PC-9 (cell line): ENCODE results near the gene MAT2A. TPM values are rescaled to one million over a fixed set of nuclear protein-coding genes. Genes with fewer than 3 reads are reported as not detected.

Source experiments
- BruUV-seq: library from RNA; stranded (reverse); fragments of 400-500 nt; replicated peaks from 2 replicates; lab custom pipeline; 2021; lab: Mats Ljungman, UMichigan
- CTCF ChIA-PET: fragments of 300-600 bp; sonication (Branson Sonifier 250); formaldehyde crosslinking; loops from one replicate; lab custom pipeline; 2022; ENCODE audit warnings: antibody characterized with exemption; lab: Charles Lee
- POLR2A ChIA-PET: fragments of 300-600 bp; sonication (Branson Sonifier 250); formaldehyde crosslinking; loops from one replicate; lab custom pipeline; 2022; ENCODE audit warnings: antibody characterized with exemption; ENCODE audit not compliant: unreplicated experiment; lab: Charles Lee
- DNase-seq, 2 experiments: peaks; one replicate each; pipeline versions ENCODE4 v3.0.0 to v3.0.0-alpha.2; 2015 to 2022; ENCODE audit warnings: mixed read lengths in 1 of 2
- H2AFZ ChIP-seq: fragments of 200-600 bp; sonication (generic); 2 replicates; pipeline ENCODE4 v1.8.1; 2017; ENCODE audit warnings: antibody characterized with exemption
- H3F3A ChIP-seq: fragments of 200-600 bp; sonication (generic); 2 replicates; pipeline ENCODE4 v1.8.1; 2017; ENCODE audit warnings: antibody characterized with exemption, mild to moderate bottlenecking, low read depth; ENCODE audit not compliant: insufficient read depth
- H3K27ac ChIP-seq: fragments of 200-600 bp; sonication (generic); 2 replicates; pipeline ENCODE4 v1.6.1; 2016; ENCODE audit warnings: mixed run types
- H3K27me3 ChIP-seq: fragments of 200-600 bp; sonication (generic); 2 replicates; pipeline ENCODE4 v1.6.1; 2016; ENCODE audit warnings: low read depth, mixed run types; ENCODE audit not compliant: insufficient read depth
- H3K36me3 ChIP-seq: fragments of 200-600 bp; sonication (generic); 2 replicates; pipeline ENCODE4 v1.6.1; 2016; ENCODE audit warnings: low read depth, mixed run types
- H3K4me1 ChIP-seq: fragments of 200-600 bp; sonication (generic); replicated peaks from 2 replicates; pipeline ENCODE4 v1.6.1; 2016; ENCODE audit warnings: mixed run types; ENCODE audit not compliant: insufficient read depth
- H3K4me2 ChIP-seq: fragments of 200-600 bp; sonication (generic); 2 replicates; pipeline ENCODE4 v1.6.1; 2017; ENCODE audit warnings: mixed run types
- H3K4me3 ChIP-seq: fragments of 200-600 bp; sonication (generic); 2 replicates; pipeline ENCODE4 v1.6.1; 2016; ENCODE audit warnings: mixed run types
- H3K79me2 ChIP-seq: fragments of 200-600 bp; sonication (generic); 2 replicates; pipeline ENCODE4 v1.6.1; 2017; ENCODE audit warnings: low read depth, mixed run types
- H3K9me2 ChIP-seq: fragments of 200-600 bp; sonication (generic); 2 replicates; pipeline ENCODE4 v1.8.1; 2017; ENCODE audit warnings: mild to moderate bottlenecking; ENCODE audit not compliant: insufficient read depth
- H3K9me3 ChIP-seq: fragments of 200-600 bp; sonication (generic); 2 replicates; pipeline ENCODE4 v1.8.1; 2016; ENCODE audit warnings: low read depth; ENCODE audit not compliant: insufficient read depth
- H4K20me1 ChIP-seq: fragments of 200-600 bp; sonication (generic); 2 replicates; pipeline ENCODE4 v1.8.1; 2017; ENCODE audit not compliant: insufficient read depth
- CTCF ChIP-seq: fragments of 200-600 bp; sonication (generic); conservative IDR thresholded peaks from 2 replicates; pipeline ENCODE4 v1.6.1; 2017; ENCODE audit warnings: mixed run types, antibody characterized with exemption, mild to moderate bottlenecking, moderate library complexity
- EZH2 ChIP-seq: fragments of 200-600 bp; sonication (generic); IDR thresholded peaks from 2 replicates; pipeline ENCODE4 v1.8.0; 2017; ENCODE audit warnings: antibody characterized with exemption, low read depth
- intact Hi-C: fragments of 100-400 bp; cut with micrococcal nuclease; formaldehyde crosslinking; loops from one replicate; pipeline ENCODE4 v1.10.0; 2022; ENCODE audit not compliant: unreplicated experiment
- total RNA-seq: library from RNA; stranded (reverse); gene quantifications from 2 replicates; pipeline ENCODE4 v1.2.3, GENCODE V29; 2021

Gene MAT2A
- total RNA-seq, 1 experiment from 2014 or later, result 206 TPM

- ChIA-PET POLR2A (interaction anchor here (0.6 kb wide), 2 partner anchors 29 to 236 kb away, joined by 3 to 4 read pairs; no protein-coding TSS in a partner anchor), CTCF (no interaction called here)
- Histone ChIP-seq H3K79me2 (no peaks in the 10 kb centered on the region), H3F3A (peaks cover 23% of the 10 kb centered on the region), H3K36me3 (0 out of 2 replicates have a peak, but pooled peaks cover 7% of the 10 kb centered on the region), H2AFZ (no peak overlapping the region), H3K9me3 (no peaks in the 10 kb centered on the region), H3K4me3 (no peak overlapping the region), H3K27ac (peak overlapping the region; percentile 60), H3K9me2 (no peaks in the 10 kb centered on the region), H4K20me1 (no peaks in the 10 kb centered on the region), H3K27me3 (no peaks in the 10 kb centered on the region), H3K4me1 (peaks cover 25% of the 10 kb centered on the region), H3K4me2 (peak overlapping the region; percentile 45; the same call in 1 of the 2 replicates)
- TF ChIP-seq CTCF (no peak), EZH2 (no peak)
- intact Hi-C loops, result no loop called here
- no peak for DNase-seq
- no TSS peak for BruUV-seq
Observed at GRCh38 chr2:85585781-85586105, 46.8 kb downstream of the MAT2A start.

DNA sequence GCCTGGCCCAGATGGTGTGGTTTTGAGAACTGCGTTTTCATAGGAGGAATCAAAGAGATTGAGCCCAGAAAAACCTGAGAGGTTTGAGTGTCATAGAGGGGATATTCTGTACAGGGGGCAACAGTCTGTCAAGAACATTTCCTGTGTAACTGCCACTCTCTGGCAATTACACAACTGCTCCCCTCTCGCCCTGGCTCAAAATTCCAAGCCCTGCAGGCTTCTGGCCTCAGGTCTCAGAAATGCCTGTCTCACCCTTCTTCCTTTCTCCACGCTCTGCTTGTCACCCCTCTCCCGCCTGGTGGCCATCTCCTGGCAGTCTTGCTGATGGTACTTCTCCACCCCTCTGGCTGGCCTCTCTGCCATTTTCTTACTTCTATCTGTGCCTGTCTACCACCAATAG lies 49.3 kb downstream of the MAT2A start:
- Histone ChIP-seq H3K79me2 (no peaks in the 10 kb centered on the region), H4K20me1 (no peaks in the 10 kb centered on the region), H3K4me1 (peaks cover 30% of the 10 kb centered on the region), H2AFZ (no peak overlapping the region), H3K4me3 (no peak overlapping the region), H3K27me3 (no peaks in the 10 kb centered on the region), H3F3A (peaks cover 23% of the 10 kb centered on the region), H3K36me3 (0 out of 2 replicates have a peak, but pooled peaks cover 3% of the 10 kb centered on the region), H3K9me3 (no peaks in the 10 kb centered on the region), H3K4me2 (no peak overlapping the region), H3K9me2 (no peaks in the 10 kb centered on the region), H3K27ac (no peak overlapping the region)
- intact Hi-C loops, result no loop called here
- CTCF ChIA-PET, result no interaction called here
- no peak for TF ChIP-seq CTCF
- no peak for TF ChIP-seq EZH2
- no peak for DNase-seq
- POLR2A ChIA-PET, result interaction anchor here (0.7 kb wide), 1 partner anchor 10 kb away, joined by 4 read pairs; no protein-coding TSS in a partner anchor
- BruUV-seq, result no TSS peak

- ChIA-PET POLR2A (interaction anchor here (0.7 kb wide), 1 partner anchor 11 kb away, joined by 4 read pairs; no protein-coding TSS in a partner anchor), CTCF (no interaction called here)
- DNase-seq, result no peak
- Histone ChIP-seq H3K4me1 (peaks cover 30% of the 10 kb centered on the region), H3K27ac (no peak overlapping the region), H3K4me2 (no peak overlapping the region), H3K9me2 (no peaks in the 10 kb centered on the region), H3K9me3 (no peaks in the 10 kb centered on the region), H3K4me3 (no peak overlapping the region), H3K27me3 (no peaks in the 10 kb centered on the region), H2AFZ (no peak overlapping the region), H3K36me3 (no peaks in the 10 kb centered on the region), H3K79me2 (no peaks in the 10 kb centered on the region), H4K20me1 (no peaks in the 10 kb centered on the region), H3F3A (peaks cover 21% of the 10 kb centered on the region)
- intact Hi-C loops, result no loop called here
- no TSS peak for BruUV-seq
- no peak for TF ChIP-seq EZH2
- TF ChIP-seq CTCF, result no peak
Observed at GRCh38 chr2:85588645-85589044, 49.7 kb downstream of the MAT2A start.
